Activated CD8-positive, alpha-beta T cell treated with anti-CD3 and anti-CD28 coated beads for 36 hours (primary cell): Measurements from ENCODE around the gene CAB39L. TPM values are rescaled to one million over a fixed set of nuclear protein-coding genes. Genes with fewer than 3 reads are reported as not detected.
A peak's percentile ranks its signal among the peaks of the same experiment; 100 is the strongest.
"Not testable (repeated sequence)": the region's sequence is repeated elsewhere in the genome, so short reads cannot be mapped to it uniquely, and the experiment has no call there.

ENCODE experiments used
- ATAC-seq: fragments of 200-7000 bp; cut with Tn5 transposase; one replicate; pipeline ENCODE4 v1.10.0; 2021; ENCODE audit warnings: mild to moderate bottlenecking, moderate library complexity
- CTCF ChIA-PET: fragments of 350-600 bp; sonication (Branson Sonifier 250); formaldehyde crosslinking; loops from one replicate; lab custom pipeline; 2021; ENCODE audit warnings: antibody characterized with exemption; lab: Charles Lee
- POLR2A ChIA-PET: fragments of 350-600 bp; sonication (Branson Sonifier 250); formaldehyde crosslinking; loops from one replicate; lab custom pipeline; 2021; ENCODE audit warnings: antibody characterized with exemption; lab: Charles Lee
- DNase-seq: peaks from one replicate; pipeline ENCODE4 v3.0.0-alpha.2; 2020
- H3K27ac Mint-ChIP-seq: one replicate; pipeline ENCODE4 v1.8.0; 2021; ENCODE audit warnings: mild to moderate bottlenecking, mixed read lengths
- H3K27me3 Mint-ChIP-seq: one replicate; pipeline ENCODE4 v1.8.0; 2021; ENCODE audit warnings: mixed read lengths
- H3K36me3 Mint-ChIP-seq: one replicate; pipeline ENCODE4 v1.8.0; 2021; ENCODE audit warnings: low read depth, mixed read lengths
- H3K4me1 Mint-ChIP-seq: one replicate; pipeline ENCODE4 v1.8.0; 2021; ENCODE audit warnings: low read depth, mixed read lengths
- H3K4me3 Mint-ChIP-seq: one replicate; pipeline ENCODE4 v1.8.0; 2021; ENCODE audit warnings: mild to moderate bottlenecking, moderate library complexity, mixed read lengths
- H3K9me3 Mint-ChIP-seq: one replicate; pipeline ENCODE4 v1.8.0; 2021; ENCODE audit warnings: mixed read lengths
- intact Hi-C: fragments of 100-400 bp; cut with micrococcal nuclease; formaldehyde crosslinking; loops from one replicate; pipeline ENCODE4 v1.10.0; 2022
- total RNA-seq, 2 experiments: library from RNA; stranded (reverse); gene quantifications; one replicate each; pipeline ENCODE4 v1.2.3, GENCODE V29; 2021
- TF ChIP-seq, protein P1 (sequence below): fragments of 200-600 bp; IDR thresholded peaks from one replicate; pipeline ENCODE4 v1.8.0; 2022; ENCODE audit warnings: antibody characterized with exemption, mild to moderate bottlenecking

CAB39L gene
- total RNA-seq, 2 experiments from 2014 or later = 2.6 to 3.1 TPM

DNA sequence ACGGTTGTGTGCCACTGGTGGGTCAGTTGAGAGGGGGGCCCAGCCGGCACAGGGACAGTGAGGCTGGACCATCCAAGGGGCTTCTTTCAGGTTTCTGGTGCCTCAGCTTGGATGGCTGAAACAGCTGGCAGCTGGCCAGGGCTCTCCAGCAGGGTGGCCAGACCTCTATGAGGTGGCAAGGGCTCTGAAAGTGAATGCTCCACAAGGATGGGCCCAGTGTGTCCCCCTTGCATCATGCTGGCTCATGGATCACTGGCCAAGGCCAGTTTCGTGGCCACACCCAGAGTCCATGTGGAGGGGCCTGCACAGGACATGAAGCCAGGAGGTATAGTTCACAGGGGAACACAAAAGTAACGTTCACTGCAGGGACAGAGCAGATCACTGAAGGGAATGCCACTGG, 146.5 kb downstream of the CAB39L start:
- ChIA-PET POLR2A (interaction anchor here (1.3 kb wide), 1 partner anchor 284 kb away, joined by 3 read pairs; no protein-coding TSS in a partner anchor), CTCF (interaction anchor here (3.2 kb wide), 1 partner anchor 310 kb away, joined by 15 read pairs; no protein-coding TSS in a partner anchor)
- no peak overlapping the region for H3K4me3 Mint-ChIP-seq
- no peak for ATAC-seq
- H3K9me3 Mint-ChIP-seq = no peaks in the 10 kb centered on the region
- no peaks in the 10 kb centered on the region for H3K27me3 Mint-ChIP-seq
- intact Hi-C loops = no loop called here
- no peak for DNase-seq
- peaks cover 10% of the 10 kb centered on the region for H3K4me1 Mint-ChIP-seq
- H3K27ac Mint-ChIP-seq = no peak overlapping the region
- peaks cover 4% of the 10 kb centered on the region for H3K36me3 Mint-ChIP-seq
- TF ChIP-seq, protein P1, sequence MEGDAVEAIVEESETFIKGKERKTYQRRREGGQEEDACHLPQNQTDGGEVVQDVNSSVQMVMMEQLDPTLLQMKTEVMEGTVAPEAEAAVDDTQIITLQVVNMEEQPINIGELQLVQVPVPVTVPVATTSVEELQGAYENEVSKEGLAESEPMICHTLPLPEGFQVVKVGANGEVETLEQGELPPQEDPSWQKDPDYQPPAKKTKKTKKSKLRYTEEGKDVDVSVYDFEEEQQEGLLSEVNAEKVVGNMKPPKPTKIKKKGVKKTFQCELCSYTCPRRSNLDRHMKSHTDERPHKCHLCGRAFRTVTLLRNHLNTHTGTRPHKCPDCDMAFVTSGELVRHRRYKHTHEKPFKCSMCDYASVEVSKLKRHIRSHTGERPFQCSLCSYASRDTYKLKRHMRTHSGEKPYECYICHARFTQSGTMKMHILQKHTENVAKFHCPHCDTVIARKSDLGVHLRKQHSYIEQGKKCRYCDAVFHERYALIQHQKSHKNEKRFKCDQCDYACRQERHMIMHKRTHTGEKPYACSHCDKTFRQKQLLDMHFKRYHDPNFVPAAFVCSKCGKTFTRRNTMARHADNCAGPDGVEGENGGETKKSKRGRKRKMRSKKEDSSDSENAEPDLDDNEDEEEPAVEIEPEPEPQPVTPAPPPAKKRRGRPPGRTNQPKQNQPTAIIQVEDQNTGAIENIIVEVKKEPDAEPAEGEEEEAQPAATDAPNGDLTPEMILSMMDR = no peak

DNA sequence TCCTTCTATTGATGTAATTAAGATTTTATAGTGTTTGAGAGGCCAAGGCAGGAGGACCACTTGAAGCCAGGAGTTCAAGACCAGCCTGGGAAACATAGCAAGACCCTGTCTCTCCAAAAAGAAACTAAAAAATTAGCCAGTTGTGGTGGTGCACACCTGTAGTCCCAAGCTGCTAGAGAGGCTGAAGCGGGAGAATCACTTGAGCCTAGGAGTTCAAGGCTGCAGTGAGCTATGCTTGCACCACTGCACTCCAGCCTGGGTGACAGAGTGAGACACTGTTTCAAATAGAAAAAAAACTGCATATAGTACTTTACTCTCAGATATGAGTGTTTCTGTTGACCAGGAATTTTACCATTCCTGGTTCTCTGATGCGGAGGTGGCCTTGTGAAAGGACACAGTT, 147.2 kb downstream of the CAB39L start:
- H3K4me1 Mint-ChIP-seq = peaks cover 13% of the 10 kb centered on the region
- H3K27me3 Mint-ChIP-seq = no peaks in the 10 kb centered on the region
- H3K27ac Mint-ChIP-seq = no peak overlapping the region
- ATAC-seq = no peak
- CTCF ChIA-PET = interaction anchor here (0.6 to 3.2 kb wide), 2 partner anchors 311 to 338 kb away, joined by 3 to 15 read pairs; no protein-coding TSS in a partner anchor
- POLR2A ChIA-PET = interaction anchor here (1.3 kb wide), 1 partner anchor 285 kb away, joined by 3 read pairs; no protein-coding TSS in a partner anchor
- intact Hi-C loops = no loop called here
- peaks cover 4% of the 10 kb centered on the region for H3K36me3 Mint-ChIP-seq
- TF ChIP-seq, protein P1 = no peak
- no peak overlapping the region for H3K4me3 Mint-ChIP-seq
- no peaks in the 10 kb centered on the region for H3K9me3 Mint-ChIP-seq
- DNase-seq = no peak

DNA sequence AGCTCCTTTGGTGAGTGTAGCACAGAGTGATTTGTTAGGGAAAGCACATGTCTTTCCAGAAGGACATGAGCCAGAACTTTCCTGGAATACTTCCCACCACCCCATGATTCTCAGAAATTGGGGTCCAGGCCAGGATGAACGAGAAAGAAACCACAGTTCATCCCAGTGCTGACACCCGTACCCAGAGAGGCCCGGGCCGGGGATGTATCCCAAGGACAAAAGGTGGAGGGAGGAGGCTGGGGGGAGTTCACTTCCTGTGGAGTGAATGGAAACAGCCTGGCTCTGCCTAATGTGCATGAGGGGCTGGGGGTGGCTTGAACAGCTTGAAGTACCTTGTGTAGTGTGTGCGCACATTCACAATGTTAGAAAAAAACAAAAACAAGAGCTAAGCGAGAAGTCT, 148.6 kb downstream of the CAB39L start:
- ATAC-seq = no peak
- H3K36me3 Mint-ChIP-seq = peaks cover 4% of the 10 kb centered on the region
- H3K4me3 Mint-ChIP-seq = no peak overlapping the region
- no peak overlapping the region for H3K27ac Mint-ChIP-seq
- H3K9me3 Mint-ChIP-seq = no peaks in the 10 kb centered on the region
- intact Hi-C loops = no loop called here
- H3K27me3 Mint-ChIP-seq = no peaks in the 10 kb centered on the region
- no peak for DNase-seq
- ChIA-PET CTCF (interaction anchor here (0.7 to 3.2 kb wide), 3 partner anchors 14 to 312 kb away, joined by 3 to 15 read pairs (median 14); no protein-coding TSS in a partner anchor), POLR2A (interaction anchor here (0.5 to 1.1 kb wide), 2 partner anchors 189 to 329 kb away, joined by 3 read pairs; no protein-coding TSS in a partner anchor)
- TF ChIP-seq, protein P1 = no peak
- H3K4me1 Mint-ChIP-seq = peaks cover 9% of the 10 kb centered on the region

DNA sequence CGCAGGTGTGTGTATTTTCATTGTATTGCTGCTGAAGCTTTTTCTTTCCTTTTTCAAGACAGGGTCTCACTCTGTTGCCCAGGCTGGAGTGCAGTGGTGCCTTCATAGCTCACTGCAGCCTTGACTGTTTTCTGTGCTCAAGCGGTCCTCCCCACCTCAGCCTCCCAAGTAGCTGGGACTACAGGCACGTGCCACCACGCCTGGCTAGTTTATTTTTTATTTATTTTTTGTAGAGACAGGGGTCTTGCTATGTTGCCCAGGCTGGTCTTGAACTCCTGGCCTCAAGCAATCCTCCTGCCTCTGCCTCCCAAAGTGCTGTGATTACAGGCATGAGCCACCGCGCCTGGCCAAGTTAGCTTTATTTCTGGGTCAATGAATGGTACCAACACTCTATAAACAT, 149.1 kb downstream of the CAB39L start:
- H3K36me3 Mint-ChIP-seq = not testable (repeated sequence)

DNA sequence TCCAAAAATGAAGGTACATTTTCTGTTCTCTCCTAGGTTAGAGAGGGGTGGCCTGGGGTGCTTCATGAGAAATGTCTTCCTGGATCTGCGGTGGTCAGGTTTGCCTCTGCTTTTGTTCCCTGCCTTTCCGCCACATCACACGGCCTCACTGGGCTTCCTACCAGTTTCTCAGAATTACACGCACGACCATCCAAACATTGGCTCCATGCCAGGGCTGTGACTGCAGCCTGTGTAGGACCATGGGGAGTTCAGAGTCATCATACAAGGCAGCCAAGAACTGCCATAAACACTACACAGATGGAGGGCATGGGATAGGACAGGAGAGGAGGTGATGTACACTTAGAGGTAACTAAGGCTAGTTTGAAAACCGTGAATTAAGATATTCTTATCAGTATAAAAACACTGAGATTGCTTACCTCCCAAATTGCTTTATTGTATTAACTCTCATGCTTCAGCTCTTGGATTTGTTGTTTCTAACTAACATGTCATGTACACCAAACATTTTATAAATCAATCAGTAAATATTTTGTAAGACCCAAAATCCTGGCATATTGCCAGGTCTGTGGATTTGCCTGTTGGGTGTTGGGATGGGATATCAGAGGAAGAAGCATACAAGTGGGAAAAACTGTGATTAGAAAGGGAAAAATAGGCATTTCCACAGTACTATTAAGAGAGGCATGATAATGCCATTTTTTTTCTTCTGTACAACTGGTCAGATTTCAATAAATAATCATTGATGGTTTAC, 150.9 kb downstream of the CAB39L start:
- ATAC-seq = peak; percentile 53
- no peak overlapping the region for H3K27ac Mint-ChIP-seq
- no peaks in the 10 kb centered on the region for H3K9me3 Mint-ChIP-seq
- DNase-seq = peak; percentile 59
- ChIA-PET POLR2A (no interaction called here), CTCF (interaction anchor here (0.7 to 1.0 kb wide), 3 partner anchors 12 to 314 kb away, joined by 3 to 5 read pairs (median 4); partner anchors contain the start of genes CAB39L and SETDB2)
- peaks cover 7% of the 10 kb centered on the region for H3K36me3 Mint-ChIP-seq
- peaks cover 9% of the 10 kb centered on the region for H3K4me1 Mint-ChIP-seq
- no peak overlapping the region for H3K4me3 Mint-ChIP-seq
- TF ChIP-seq, protein P1 = no peak
- intact Hi-C loops = no loop called here
- no peaks in the 10 kb centered on the region for H3K27me3 Mint-ChIP-seq

More for the DNA sequence above, 149.1 kb downstream of the CAB39L start:
- H3K9me3 Mint-ChIP-seq, H3K27ac Mint-ChIP-seq, H3K4me3 Mint-ChIP-seq, ATAC-seq, intact Hi-C loops, DNase-seq, H3K4me1 Mint-ChIP-seq, H3K27me3 Mint-ChIP-seq: not testable (repeated sequence)
- ChIA-PET CTCF (interaction anchor here (0.7 to 3.2 kb wide), 3 partner anchors 14 to 312 kb away, joined by 3 to 15 read pairs (median 14); no protein-coding TSS in a partner anchor), POLR2A (interaction anchor here (0.5 to 1.1 kb wide), 3 partner anchors 100 to 329 kb away, joined by 3 read pairs; no protein-coding TSS in a partner anchor)
